HCEC 1CT (cell line): ENCODE measurements around the gene RSPH1.

Experiments
- DNase-seq: peaks from one replicate; pipeline ENCODE4 v3.0.0-alpha.2; 2017

The RSPH1 gene

GRCh38 chr21:42423685-42424084 is 72.3 kb downstream of the RSPH1 start:
- DNase-seq, result no peak

GRCh38 chr21:42423197-42423675 is 72.8 kb downstream of the RSPH1 start:
- DNase-seq, result no peak
